Activated naive CD4-positive, alpha-beta T cell treated with Interleukin-2 at 50 U/mL for 16 hours (primary cell): Measurements from ENCODE around the gene CUX1.
"Not testable (repeated sequence)": the region's sequence is repeated elsewhere in the genome, so short reads cannot be mapped to it uniquely, and the experiment has no call there.

Experiments used
- DNase-seq: peaks from one replicate; pipeline ENCODE4 v3.0.0-alpha.2; 2020

CUX1 gene

DNA sequence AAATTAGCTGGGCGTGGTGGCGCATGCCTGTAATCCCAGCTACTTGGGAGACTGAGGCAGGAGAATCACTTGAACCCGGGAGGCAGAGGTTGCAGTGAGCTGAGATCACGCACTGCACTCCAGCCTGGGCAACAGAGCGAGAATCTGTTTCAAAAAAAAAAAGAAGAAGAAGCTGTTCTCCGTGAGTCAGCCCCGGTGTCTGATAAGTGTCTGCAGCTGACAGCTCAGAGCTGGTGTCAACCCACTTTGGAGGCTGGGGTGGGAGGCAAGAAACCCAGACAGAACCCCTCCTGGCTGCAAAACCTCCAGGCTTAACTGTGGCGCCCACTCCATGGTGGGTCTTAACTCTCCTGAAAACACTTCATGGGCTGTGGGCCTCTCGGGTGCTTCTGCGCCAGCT, 170.6 kb downstream of the CUX1 start:
- DNase-seq = not testable (repeated sequence)

GRCh38 chr7:101988513-101988912, 171.1 kb downstream of the CUX1 start:
- DNase-seq = no peak

GRCh38 chr7:101989101-101989500, 171.7 kb downstream of the CUX1 start:
- no peak for DNase-seq

- no peak for DNase-seq
Measured at GRCh38 chr7:101990811-101991418, 173.5 kb downstream of the CUX1 start.

- no peak for DNase-seq
Measured at GRCh38 chr7:101991860-101992259, 174.4 kb downstream of the CUX1 start.

DNA sequence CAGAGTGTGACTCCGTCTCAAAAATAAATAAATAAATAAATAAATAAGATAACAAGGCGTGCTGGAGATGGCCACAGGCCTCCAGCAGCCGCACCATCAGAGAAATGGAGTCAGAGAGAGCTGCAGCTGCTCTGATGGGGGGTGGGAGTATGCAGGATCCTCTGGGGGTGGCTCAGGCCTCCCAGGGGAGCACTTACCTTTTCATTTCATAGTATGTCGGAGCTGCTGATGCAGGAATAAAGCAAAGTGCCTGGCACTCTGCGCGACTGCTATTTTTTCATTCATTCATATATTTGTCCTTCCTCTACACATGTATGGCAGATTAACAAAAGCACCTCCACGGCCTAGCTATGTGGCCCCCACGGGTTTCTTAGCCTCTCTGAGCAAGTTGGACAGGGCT, 175.9 kb downstream of the CUX1 start:
- no peak for DNase-seq

DNA sequence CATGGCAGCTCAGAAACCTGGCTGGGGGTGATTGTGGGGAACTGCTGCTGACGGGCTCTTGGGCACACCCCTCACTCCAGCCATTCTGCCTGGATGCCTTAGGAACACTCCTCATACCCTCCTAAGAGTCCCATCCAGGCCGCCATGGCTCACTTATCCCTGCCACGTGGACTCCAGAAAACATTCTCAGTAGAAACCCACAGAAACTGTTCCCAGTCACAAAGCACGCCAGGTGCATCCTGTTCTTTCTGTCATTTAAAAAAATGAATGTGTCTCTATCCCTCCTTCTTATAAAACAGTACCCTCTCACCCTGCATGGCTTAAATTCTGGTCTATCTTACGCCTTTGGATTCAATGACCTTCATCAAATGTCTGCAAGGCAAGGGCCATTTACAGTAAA, 177.7 kb downstream of the CUX1 start:
- no peak for DNase-seq

DNA sequence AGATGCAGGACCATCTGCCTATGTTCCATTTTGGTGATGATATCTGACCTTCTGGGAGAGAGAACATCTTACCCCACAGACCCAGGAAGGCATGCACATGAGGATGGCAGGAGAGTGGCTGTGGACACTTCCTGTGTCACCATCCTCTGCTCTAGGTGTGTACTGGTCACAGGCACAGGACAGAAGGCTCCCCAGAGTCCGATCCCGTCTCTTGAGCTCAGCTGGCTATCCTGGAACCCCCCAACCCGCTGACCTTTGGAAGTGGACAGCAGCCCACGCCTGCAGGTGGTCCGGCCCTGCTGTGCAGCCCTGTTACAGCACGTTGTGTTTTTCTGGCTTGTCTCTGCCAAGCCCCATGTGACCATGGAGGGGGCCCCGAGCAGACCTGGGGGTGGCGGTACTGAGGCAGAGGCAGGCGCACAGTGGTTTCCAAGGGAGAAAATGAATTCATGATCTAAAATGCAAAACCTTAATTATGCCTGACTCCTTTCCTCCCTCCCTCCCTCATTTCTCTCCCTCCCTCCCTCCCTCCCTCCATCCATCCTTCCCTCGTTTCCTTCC, 178.8 kb downstream of the CUX1 start:
- DNase-seq = no peak

DNA sequence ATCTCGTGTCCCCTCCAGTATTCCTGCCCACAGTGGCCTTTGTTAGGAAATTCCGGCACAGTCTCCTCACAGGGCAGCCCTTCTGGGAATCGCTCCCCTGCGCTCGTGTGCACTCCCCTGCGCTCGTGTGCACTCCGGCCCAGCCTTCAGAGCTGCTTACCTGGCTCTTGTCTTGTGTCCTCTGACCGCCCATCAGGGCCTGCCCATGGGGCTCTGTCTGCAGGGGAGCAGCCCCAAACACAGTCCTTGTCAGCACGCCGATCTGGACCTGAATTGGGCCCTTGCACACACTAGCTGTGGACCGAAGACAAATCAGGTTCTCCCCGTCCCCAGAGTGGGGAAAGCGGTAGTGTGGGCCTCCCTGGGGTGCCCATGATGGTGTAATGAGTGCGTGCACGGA, 179.4 kb downstream of the CUX1 start:
- no peak for DNase-seq

- no peak for DNase-seq
Measured at GRCh38 chr7:101998029-101998905, 180.8 kb downstream of the CUX1 start.

DNA sequence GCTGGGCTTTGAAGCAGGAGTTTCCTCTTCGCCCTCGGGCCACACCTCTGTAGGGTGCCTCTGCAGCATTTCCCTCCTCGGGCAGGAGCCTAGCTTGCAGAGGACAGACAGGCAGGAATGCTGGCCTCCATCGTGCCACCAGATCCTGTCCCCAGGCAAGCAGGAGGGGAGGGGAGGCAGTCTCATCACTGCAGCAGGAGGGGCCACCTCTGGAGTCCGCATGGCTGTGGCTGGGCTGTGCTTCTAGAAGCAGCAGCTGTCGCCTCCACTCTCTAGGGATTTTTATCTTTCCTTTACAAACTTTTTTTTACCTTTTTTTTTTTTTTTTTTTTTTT, 181.4 kb downstream of the CUX1 start:
- DNase-seq = no peak

GRCh38 chr7:101999393-101999792, 182.0 kb downstream of the CUX1 start:
- no peak for DNase-seq

DNA sequence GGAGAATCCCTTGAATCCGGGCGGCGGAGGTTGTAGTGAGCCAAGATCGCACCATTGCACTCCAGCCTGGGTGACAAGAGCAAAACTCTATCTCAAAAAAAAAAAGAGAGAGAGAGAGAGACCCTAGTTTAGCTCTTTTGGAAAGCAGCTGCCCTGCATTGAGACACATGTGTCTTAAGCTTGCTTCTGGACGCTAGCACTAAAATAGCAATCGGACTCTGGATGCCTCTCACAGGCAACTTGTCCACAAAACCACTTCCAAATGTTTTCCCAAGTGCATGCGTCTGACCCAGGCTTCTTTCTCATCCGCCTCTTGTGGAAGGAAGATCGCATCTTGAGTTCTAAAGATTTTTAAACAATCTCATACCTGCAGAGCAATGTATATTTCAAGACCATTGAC, 182.7 kb downstream of the CUX1 start:
- no peak for DNase-seq

DNA sequence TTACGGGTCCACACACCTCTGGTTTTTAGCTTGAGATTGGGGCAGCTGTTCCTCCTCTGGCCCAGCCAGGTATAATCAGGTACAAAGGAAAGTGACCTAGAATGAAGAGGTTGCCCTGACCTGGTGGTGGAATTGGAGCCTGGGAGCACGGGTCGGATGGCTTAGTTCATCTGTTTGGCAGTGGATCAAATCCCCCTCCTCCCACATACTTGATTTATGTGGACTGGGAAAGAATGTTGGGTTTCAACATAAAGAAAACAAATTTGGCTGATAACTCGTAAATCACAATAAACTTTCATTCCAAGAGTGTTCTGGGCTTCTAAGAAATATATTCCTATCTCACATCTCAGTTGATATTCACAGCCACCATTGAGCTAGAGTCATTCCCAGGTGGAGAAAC, 186.8 kb downstream of the CUX1 start:
- DNase-seq = no peak

GRCh38 chr7:102004848-102005247, 187.4 kb downstream of the CUX1 start:
- DNase-seq = no peak

DNA sequence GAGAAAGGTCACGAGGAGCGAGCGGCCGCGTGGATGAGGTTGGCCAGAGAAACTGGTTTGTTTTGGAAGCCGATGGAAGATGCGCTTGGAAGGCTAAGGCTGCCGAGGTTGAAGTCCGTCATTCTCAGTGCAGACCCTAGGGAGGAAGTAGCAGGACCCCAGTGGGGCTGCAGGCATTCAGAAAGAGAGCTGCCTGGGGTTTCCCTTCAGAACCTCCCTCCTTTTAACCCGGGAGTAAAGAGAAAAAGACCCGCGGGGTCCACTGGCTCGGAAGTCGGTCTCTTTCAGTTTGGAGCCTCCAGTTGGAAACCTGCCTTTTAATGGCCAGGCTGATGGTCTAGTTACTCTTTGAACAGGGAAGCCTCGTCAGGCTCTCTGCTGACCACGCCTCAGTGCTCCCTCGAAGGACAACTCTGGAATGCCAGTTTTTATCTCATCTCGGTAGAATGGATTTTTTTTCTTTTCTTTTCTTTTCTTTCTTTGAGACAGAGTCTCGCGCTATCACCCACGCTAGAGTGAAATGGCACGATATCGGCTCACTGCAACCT, 188.6 kb downstream of the CUX1 start:
- DNase-seq = no peak

GRCh38 chr7:102006695-102007094, 189.3 kb downstream of the CUX1 start:
- no peak for DNase-seq

GRCh38 chr7:102008535-102009262, 191.3 kb downstream of the CUX1 start:
- no peak for DNase-seq

- DNase-seq = no peak
Measured at GRCh38 chr7:102009628-102010027, 192.2 kb downstream of the CUX1 start.

- DNase-seq = not testable (repeated sequence)
Measured at GRCh38 chr7:102012112-102012830, 194.8 kb downstream of the CUX1 start.

DNA sequence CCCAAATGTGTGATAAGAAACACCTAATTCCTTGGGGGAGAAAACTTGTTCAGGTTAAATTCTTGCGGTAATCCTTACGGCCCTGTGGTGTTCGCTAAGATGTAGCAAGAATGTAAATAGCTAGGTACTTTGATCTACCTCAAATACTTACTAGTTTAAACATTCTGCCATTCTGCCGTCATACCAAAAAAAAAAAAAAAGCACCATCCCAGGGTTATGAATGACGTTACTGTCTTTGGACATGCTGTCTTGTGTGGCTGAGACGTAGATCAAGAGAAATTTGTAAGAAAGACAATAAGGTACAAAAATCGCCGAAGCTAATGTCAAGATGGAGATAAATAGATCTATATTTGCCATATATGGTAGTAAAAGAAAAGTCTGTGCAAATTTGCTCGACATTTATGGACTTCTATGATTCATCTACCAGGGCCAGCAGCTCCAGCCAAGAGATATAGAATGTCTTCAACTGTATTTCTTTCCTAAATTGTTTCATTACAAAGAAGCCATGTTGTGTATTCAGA, 195.6 kb downstream of the CUX1 start:
- no peak for DNase-seq

- no peak for DNase-seq
Measured at GRCh38 chr7:102018876-102019275, 201.4 kb downstream of the CUX1 start.
